Neural cell (in vitro differentiated cells): ENCODE measurements around the gene SNX32.

Experiments
- RAD21 ChIP-seq: fragments of 450-650 bp; conservative IDR thresholded peaks from 2 replicates; pipeline ENCODE4 v1.6.1; 2014; ENCODE audit warnings: antibody characterized with exemption, mild to moderate bottlenecking, moderate library complexity
- TF ChIP-seq, protein P1 (sequence below): fragments of 450-650 bp; IDR thresholded peaks from 2 replicates; pipeline ENCODE4 v1.5.1; 2014; ENCODE audit warnings: antibody characterized with exemption, mild to moderate bottlenecking, moderate library complexity; ENCODE audit not compliant: poor library complexity, severe bottlenecking

DNA sequence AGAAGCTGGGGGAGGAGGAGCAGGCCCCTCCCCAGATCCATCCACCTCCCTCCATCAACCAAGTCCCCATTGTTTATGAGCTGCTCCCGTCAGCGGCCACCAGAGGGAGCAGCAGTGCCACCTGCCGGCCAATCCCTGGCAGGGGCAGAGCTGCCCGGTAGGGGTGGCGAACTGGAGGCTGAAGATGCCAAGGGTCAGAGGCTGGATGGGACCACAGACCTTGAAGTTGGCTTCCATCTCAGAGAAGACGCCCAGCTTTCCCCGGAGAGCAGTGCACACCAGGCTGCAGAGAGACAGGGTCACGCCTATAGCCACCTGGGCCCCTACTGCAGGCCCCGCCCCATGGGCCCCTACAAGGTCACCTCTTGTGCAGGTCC is 50.9 kb downstream of the SNX32 start:
- TF ChIP-seq, protein P1, sequence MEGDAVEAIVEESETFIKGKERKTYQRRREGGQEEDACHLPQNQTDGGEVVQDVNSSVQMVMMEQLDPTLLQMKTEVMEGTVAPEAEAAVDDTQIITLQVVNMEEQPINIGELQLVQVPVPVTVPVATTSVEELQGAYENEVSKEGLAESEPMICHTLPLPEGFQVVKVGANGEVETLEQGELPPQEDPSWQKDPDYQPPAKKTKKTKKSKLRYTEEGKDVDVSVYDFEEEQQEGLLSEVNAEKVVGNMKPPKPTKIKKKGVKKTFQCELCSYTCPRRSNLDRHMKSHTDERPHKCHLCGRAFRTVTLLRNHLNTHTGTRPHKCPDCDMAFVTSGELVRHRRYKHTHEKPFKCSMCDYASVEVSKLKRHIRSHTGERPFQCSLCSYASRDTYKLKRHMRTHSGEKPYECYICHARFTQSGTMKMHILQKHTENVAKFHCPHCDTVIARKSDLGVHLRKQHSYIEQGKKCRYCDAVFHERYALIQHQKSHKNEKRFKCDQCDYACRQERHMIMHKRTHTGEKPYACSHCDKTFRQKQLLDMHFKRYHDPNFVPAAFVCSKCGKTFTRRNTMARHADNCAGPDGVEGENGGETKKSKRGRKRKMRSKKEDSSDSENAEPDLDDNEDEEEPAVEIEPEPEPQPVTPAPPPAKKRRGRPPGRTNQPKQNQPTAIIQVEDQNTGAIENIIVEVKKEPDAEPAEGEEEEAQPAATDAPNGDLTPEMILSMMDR, result peak; percentile 99
- peak; percentile 79 for TF ChIP-seq RAD21
